Lower lobe of right lung (tissue), 2 donors: Measurements from ENCODE around the gene IFITM5. TPM values are rescaled to one million over a fixed set of nuclear protein-coding genes. Genes with fewer than 3 reads are reported as not detected.

Experiments used
- ATAC-seq, 2 donors: fragments of 200-7000 bp; cut with Tn5 transposase; one replicate each; pipeline ENCODE4 v1.9.1; 2020 to 2022; ENCODE audit warnings: mild to moderate bottlenecking in 2 of 2, moderate library complexity in 2 of 2
- DNase-seq: peaks from one replicate; pipeline ENCODE4 v3.0.0-alpha.2; 2020
- H3K27ac ChIP-seq: fragments of 200-600 bp; one replicate; pipeline ENCODE4 v1.8.0; 2022
- H3K27me3 ChIP-seq: fragments of 200-600 bp; one replicate; pipeline ENCODE4 v1.8.0; 2022; ENCODE audit warnings: low read depth
- H3K36me3 ChIP-seq: fragments of 200-600 bp; one replicate; pipeline ENCODE4 v1.8.0; 2022; ENCODE audit warnings: mild to moderate bottlenecking
- H3K4me1 ChIP-seq: fragments of 200-600 bp; one replicate; pipeline ENCODE4 v1.8.0; 2022
- H3K4me3 ChIP-seq: fragments of 200-600 bp; one replicate; pipeline ENCODE4 v1.8.0; 2022; ENCODE audit warnings: mild to moderate bottlenecking
- H3K9me3 ChIP-seq: fragments of 200-600 bp; one replicate; pipeline ENCODE4 v1.8.0; 2022
- intact Hi-C: fragments of 100-400 bp; cut with DNase I; formaldehyde crosslinking; loops from one replicate; pipeline ENCODE4 v1.11.0; 2022
- long read RNA-seq: library from polyadenylated mRNA; unstranded; transcript quantifications from one replicate; pipeline ENCODE4 v2.0.0, GENCODE V29; 2021
- total RNA-seq: library from RNA; stranded (reverse); fragmentation: NEBNext Ultra II Directional; extraction: Animal tissue kit (Norgen Biotek cat#: 25700); gene quantifications from one replicate; pipeline ENCODE4 v1.2.1, GENCODE V29; 2021
- TF ChIP-seq, protein P1 (sequence below): fragments of 200-600 bp; IDR thresholded peaks from one replicate; pipeline ENCODE4 v1.8.0; 2022; ENCODE audit warnings: antibody characterized with exemption, mild to moderate bottlenecking
- donor health status: DM: no; HTN: yes; CAD: no; lungs with severe emphysema.

Gene IFITM5
- not detected for total RNA-seq
- long read RNA-seq = 0 reads

DNA sequence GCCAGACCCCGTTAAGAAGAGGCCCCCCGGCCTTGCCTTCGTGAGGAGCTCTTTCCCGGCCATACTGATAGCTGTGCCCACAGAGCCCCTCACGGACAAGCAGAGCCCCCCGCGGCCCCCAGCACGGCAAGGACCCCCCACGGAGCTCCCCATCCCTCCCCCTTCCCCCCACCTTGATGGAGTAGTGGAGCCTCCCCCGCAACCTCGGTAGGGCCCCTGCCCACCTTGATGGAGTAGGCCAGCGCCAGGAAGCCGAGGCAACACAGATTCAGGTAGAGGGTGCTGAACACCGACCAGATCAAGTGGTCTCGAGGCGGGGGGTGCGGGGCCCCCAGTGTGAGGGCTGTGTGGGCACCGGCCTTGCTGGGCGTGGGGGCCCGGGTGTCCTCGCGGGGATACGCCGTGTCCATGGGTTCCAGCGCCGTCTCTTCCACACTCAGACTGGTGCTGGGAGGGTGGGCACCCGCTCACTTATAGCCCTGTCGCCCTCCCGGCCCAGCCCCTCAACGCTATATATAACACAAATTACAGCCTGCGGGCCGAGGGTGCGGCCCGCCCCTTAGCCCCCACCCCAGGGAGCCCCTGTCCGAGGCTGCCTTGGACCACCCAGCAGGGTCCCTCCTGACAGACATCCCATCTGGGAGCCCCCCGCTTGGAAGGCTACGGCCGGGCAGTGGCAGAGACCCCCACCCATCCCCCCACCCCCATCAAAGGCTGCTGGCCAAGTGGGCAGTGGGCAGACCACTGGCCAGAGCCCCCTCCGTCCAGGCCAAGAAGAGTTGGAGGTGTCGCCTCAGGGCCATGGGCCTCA is at the start of gene IFITM5:
IFITM5 (minus strand) TSS at position 446 of the 811 bp plus-strand sequence; CDS start at position 410, 36 bp downstream.
- no peak within 1 kb of the TSS for H3K27ac ChIP-seq
- H3K36me3 ChIP-seq = peaks cover 3% of the 10 kb centered on the region
- peaks cover 12% of the 10 kb centered on the region for H3K4me1 ChIP-seq
- H3K4me3 ChIP-seq = no peak within 1 kb of the TSS
- peaks cover 26% of the 10 kb centered on the region for H3K27me3 ChIP-seq
- DNase-seq (peak; percentile 44), ATAC-seq (peak in 1 of 2 donors; percentile 3)
- intact Hi-C loops = no loop called here
- no peaks in the 10 kb centered on the region for H3K9me3 ChIP-seq
- TF ChIP-seq, protein P1, sequence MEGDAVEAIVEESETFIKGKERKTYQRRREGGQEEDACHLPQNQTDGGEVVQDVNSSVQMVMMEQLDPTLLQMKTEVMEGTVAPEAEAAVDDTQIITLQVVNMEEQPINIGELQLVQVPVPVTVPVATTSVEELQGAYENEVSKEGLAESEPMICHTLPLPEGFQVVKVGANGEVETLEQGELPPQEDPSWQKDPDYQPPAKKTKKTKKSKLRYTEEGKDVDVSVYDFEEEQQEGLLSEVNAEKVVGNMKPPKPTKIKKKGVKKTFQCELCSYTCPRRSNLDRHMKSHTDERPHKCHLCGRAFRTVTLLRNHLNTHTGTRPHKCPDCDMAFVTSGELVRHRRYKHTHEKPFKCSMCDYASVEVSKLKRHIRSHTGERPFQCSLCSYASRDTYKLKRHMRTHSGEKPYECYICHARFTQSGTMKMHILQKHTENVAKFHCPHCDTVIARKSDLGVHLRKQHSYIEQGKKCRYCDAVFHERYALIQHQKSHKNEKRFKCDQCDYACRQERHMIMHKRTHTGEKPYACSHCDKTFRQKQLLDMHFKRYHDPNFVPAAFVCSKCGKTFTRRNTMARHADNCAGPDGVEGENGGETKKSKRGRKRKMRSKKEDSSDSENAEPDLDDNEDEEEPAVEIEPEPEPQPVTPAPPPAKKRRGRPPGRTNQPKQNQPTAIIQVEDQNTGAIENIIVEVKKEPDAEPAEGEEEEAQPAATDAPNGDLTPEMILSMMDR = no peak

DNA sequence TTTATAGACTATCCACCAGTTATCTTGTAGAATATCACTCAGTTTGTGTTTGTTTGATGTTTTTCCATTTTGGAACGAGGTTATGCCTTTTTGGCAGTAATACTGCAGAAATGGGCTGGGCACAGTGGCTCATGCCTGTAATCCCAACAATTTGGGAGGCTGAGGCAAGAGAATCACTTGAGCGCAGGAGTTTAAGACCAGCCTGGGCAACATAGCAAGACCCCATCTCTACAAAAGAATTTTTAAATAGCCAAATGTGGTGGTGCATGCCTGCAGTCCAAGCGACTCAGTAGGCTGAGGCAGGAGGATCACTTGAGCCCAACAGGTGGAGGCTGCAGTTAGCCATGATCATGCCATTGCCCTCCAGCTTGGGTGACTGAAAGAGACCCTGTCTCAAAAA is 47.2 kb upstream of the IFITM5 start:
- ATAC-seq (no peak), DNase-seq (no peak)
- no peak overlapping the region for H3K4me3 ChIP-seq
- TF ChIP-seq, protein P1 = no peak
- H3K4me1 ChIP-seq = no peaks in the 10 kb centered on the region
- H3K27me3 ChIP-seq = no peaks in the 10 kb centered on the region
- intact Hi-C loops = no loop called here
- H3K9me3 ChIP-seq = no peaks in the 10 kb centered on the region
- H3K27ac ChIP-seq = no peak overlapping the region
- no peaks in the 10 kb centered on the region for H3K36me3 ChIP-seq

DNA sequence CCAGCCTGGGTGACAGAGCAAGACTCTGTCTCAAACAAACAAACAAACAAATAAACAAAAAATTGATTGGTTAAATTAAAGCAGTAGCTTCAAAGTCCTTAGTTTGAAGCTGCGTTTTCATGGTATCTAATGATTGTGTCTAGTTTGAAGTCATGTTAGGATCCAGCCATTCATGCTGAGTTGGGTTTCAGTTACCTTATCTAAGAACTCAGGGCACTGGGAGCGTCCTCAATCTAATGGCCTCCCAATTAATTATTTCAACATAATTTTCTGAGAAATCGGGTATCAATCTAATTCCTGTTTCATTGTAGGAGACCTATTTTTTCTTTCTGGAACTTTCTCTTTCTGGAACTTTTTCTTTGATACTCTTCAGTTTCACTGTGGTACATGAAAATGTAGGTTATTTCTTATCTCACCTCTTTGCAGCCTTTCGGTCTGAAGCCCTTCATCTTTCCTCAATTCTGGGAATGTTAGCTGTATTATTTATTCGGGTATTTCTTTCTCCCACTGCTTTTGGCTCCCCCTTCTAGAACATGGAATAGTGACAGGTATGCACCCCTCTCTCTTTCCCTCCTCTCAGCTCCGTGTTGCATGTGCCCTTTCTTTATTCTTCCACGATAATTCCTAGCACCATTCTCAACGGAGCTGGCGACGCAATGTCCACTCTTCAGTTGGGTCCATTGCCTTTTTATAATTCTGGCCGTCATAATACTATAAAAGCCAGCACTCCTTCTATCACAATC is 45.7 kb upstream of the IFITM5 start:
- TF ChIP-seq, protein P1 = no peak
- no peak overlapping the region for H3K27ac ChIP-seq
- intact Hi-C loops = no loop called here
- H3K27me3 ChIP-seq = no peaks in the 10 kb centered on the region
- no peaks in the 10 kb centered on the region for H3K4me1 ChIP-seq
- DNase-seq = no peak
- H3K4me3 ChIP-seq = no peak overlapping the region
- no peak for ATAC-seq
- no peaks in the 10 kb centered on the region for H3K36me3 ChIP-seq
- no peaks in the 10 kb centered on the region for H3K9me3 ChIP-seq

DNA sequence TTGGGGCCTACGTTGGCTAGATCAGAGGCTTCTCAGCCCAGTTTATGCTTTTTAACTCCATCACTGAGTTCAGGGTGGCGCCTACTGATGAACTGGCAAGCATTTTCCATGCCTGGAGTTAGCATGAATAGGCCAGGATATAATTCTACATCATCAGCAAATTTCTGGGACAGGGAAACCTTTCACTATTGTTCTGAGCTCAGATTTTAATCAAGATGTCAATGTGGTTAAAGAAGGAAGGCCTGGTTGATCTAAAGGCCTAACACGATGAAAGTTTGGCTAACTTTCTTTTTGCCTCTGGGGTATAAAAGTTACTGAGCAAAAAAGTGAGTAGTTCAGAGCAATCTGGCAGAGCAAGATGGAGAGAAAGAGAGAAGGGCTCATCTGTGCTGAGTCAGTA is 43.0 kb upstream of the IFITM5 start:
- H3K27me3 ChIP-seq = no peaks in the 10 kb centered on the region
- TF ChIP-seq, protein P1 = no peak
- peak overlapping the region; percentile 18 for H3K27ac ChIP-seq
- H3K36me3 ChIP-seq = no peaks in the 10 kb centered on the region
- no peak overlapping the region for H3K4me3 ChIP-seq
- no peak for DNase-seq
- no peak for ATAC-seq
- H3K9me3 ChIP-seq = no peaks in the 10 kb centered on the region
- H3K4me1 ChIP-seq = no peaks in the 10 kb centered on the region
- intact Hi-C loops = no loop called here

DNA sequence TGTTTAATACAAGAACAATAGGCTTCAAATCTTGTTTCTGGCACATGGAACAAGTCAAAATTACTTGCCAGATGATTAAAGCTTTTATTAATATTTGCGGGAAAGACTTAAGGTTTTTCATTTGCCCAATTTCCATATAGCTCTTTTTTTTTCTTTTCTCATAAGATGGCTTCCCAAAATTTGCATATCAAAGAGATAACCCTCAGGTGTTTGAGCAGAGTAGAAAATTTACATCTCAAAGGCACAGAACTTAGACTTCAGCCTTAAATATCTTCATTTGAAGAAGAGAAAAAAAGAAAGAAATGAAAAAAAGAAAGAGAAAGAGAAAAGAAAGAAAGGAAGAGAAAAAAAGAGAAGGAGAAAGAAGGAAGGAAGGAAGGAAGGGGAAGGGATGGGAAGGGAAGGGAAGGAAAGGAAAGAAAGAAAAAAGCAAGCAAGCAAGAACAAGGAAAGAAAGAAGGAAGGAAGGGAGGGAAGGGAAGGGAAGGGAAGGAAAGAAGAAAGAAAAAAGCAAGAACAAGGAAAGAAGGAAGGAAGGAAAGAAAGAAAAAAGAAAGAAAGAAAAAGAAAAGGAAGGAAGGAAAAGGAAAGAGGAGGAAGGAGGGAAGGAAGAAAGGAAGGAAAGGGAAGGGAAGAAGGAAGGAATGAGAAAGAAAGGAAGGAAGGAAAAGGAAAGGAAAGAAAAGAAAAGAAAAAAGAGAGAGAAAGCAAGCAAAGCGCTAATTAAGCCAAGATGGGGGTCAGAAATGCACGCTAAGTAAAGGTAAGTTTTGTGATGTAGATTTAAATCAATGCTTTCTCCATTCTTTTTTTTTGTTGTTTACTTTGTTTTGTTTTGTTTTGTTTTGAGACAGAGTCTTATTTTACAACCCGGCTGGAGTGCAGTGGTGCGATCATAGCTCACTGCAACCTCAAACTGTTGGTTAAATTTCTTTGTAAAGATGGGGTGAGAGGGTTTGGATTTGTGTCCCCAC is 41.5 kb upstream of the IFITM5 start:
- DNase-seq (no peak), ATAC-seq (no peak)

More for the DNA sequence above, 41.5 kb upstream of the IFITM5 start:
- Histone ChIP-seq H3K36me3 (no peaks in the 10 kb centered on the region), H3K27me3 (no peaks in the 10 kb centered on the region), H3K9me3 (no peaks in the 10 kb centered on the region), H3K4me3 (no peak overlapping the region), H3K27ac (no peak overlapping the region), H3K4me1 (peaks cover 9% of the 10 kb centered on the region)
- TF ChIP-seq, protein P1 = no peak
- intact Hi-C loops = no loop called here
